Stimulated activated CD8-positive, alpha-beta memory T cell treated with anti-CD3 and anti-CD28 coated beads, Interleukin-15, amount 100 ng/mL, for 24 hours (primary cell): ENCODE data around the gene HOXB2.

Source experiments
- DNase-seq: peaks from one replicate; pipeline ENCODE4 v3.0.0-alpha.2; 2020; ENCODE audit warnings: low read depth

Gene HOXB2

GRCh38 chr17:48552466-48553189, 7.7 kb upstream of the HOXB2 start:
- no peak for DNase-seq

DNA sequence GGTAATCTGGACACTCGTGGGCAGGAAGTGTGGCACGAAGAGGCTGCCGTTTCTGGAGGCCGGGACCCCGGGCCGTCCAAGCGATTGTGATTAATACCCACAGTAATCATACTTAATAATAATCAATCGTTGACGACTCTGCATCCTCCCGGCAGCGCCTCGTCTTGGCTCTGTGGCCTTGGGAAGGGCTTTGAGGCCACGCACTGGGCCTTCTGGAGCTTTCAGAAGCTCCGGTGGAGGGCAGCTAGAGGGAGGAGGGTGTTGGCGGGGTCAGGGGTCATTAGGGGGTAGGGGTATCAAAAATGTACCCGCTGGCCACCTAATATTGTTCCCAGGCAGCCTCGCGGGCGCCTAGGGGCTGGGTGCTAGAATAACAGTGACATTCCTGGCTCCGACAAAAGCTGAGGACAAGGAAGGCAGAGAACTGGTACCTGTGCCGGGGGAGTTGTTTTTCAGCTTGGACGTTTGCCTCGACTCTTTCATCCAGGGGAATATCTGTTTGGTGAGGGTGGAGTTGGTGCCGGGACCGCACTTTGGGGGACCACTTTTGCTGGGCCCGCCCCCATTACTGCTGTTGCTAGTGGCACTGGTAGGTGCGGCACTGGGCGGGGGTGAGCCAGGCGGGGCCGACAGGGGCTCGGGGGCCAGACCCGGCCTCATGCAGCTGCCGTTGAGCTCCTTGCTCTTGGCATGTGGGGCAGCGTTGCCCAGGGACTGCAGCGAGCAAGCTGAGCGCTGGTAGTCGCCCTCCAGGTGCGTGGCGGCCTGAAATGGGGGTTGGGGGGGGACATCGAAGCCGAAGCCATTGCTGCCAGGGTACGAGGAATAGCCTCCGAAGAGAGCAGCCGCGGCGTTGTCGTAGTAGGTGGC, 6.9 kb upstream of the HOXB2 start:
- DNase-seq: no peak

- no peak for DNase-seq
Observed at GRCh38 chr17:48551214-48551555, 6.3 kb upstream of the HOXB2 start.

DNA sequence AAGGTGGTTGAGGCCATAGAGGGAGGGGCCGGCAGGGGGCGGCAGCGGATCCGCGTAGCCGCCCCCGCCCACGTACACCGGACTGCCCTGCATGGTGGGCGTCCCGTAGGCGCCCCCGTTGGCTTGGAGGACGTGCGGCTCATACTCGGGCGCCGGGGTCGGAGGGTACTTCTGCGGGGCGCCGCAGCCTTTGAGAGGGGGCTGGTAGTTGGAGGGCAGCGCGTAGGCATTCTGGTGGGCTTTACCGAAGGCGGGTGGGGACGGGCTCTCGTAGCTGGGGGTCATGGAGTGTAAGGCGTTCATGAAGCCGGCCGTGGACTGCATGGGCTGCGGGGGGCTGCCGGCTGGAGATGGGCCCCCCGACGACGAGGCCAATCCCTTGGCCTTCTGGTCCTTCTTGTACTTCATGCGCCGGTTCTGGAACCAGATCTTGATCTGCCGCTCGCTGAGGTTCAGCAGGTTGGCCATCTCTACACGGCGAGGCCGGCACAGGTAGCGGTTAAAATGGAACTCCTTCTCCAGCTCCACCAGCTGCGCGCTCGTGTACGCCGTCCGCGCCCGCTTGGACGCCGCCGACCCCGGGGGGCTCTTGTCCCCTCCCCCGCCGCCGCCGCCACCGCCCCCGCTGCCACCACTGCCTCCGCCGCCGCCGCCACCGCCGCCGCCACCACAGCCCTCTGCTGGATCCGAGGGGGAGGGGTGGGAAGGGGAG, 5.7 kb upstream of the HOXB2 start:
- no peak for DNase-seq

GRCh38 chr17:48549914-48550501, 5.1 kb upstream of the HOXB2 start:
- DNase-seq: no peak

GRCh38 chr17:48549281-48549630, 4.3 kb upstream of the HOXB2 start:
- DNase-seq: no peak

DNA sequence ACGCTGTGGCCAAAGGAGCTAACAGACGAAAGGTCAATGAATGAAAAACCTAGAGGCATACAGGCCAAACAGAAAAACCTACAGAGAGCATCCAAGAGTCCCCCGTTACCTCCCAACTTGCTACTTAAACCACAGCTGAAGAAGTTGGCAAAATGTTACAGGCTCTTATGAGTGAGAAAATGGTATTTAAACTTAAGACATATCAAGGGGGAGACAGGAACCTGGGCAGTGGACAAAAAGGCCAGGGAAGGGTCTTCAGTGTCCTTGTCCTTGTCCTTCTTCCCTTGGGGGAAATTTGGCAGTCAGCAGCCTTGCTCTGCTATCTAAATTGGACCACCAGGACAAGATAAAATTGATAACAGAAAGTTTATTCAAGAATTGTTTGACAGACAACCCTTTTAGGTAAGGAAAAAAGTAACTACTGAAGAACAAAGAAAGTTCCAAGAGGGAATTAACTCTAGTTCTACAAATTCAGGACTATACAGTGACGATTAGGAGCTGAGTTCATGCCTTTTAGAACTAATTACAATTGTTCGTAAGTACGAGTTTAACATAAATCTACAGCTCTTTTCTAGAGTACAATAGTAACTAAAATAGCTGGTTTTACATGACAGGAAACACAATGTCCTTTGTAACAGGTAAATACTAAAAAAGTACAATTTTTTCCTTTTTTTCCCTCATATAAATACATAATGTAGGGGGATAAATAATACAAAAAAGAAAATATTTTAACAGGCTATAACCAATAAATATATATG, 3.8 kb upstream of the HOXB2 start:
- DNase-seq: no peak

DNA sequence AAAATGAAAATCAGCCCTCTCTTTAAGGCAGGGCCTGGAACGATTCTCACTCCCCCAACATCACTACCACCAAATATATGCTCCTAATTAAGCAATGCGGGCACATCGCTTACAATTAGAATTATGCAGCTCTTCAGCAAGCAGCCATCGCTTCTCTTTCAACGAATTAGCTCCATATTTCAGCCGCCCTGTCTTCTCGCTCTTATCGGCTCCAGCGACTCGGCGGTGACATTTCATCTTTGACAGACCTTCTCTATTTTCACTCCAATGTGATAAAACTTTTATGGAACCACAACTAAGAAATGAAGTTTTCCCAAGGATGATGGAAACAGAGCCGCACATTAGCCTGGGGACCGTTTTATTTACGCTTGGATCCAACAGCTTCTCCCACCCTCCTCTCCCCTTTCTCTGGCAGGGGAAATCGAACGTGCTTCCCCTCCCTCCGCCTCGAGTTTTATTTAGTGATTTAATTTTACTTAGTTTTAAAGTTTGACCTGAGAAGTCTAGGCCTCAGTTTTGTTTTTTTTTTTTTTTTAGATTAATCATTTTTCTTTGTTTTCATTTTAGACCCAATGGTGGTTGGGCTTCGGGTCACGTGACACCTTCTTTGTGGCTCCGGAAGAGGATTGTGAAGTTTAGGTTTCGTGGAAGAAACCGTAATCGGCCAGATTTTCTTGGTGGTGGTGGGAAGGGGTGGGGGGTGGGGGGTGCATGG, 3.1 kb upstream of the HOXB2 start:
- no peak for DNase-seq

GRCh38 chr17:48546924-48547807, 2.3 kb upstream of the HOXB2 start:
- no peak for DNase-seq

GRCh38 chr17:48546137-48546923, 1.4 kb upstream of the HOXB2 start:
- no peak for DNase-seq

- DNase-seq: no peak
Observed at GRCh38 chr17:48545539-48545938, 630 bp upstream of the HOXB2 start.

DNA sequence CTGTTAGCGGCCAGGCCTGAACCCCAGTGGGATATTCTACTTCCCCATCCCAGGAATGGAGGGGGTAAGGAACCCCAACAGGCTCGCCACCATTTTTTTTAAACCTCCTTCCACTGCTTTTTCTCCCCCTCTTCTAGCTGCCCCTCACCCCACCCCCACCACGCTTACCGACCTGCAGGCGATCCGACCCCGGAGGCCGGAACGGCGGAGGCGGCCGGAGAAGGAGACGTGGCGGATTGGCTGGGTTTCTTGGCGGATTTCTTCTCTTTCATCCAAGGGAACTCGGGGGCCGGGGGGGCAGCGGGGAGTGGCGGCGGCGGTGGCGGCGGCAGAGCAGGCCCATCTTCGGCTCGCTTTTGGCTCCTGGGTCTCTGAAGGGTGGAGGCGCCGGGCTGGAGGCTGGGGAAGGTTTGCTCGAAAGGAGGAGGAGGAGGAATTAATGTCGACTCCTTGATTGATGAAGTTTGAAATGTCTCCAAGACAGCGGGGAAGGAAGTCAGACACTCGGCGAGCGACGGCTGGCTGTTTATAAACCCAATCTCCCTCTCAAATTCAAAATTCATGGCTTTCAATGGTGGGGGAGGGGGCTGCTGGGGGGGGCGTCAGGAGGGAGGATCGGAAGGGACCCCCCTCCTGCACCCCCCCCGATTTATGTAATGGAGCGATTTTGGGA, 424 bp downstream of the HOXB2 start:
- DNase-seq: no peak

GRCh38 chr17:48543854-48544348, 1.0 kb downstream of the HOXB2 start:
- no peak for DNase-seq

- no peak for DNase-seq
Observed at GRCh38 chr17:48543107-48543853, 1.6 kb downstream of the HOXB2 start.

- no peak for DNase-seq
Observed at GRCh38 chr17:48542698-48543106, 2.2 kb downstream of the HOXB2 start.

DNA sequence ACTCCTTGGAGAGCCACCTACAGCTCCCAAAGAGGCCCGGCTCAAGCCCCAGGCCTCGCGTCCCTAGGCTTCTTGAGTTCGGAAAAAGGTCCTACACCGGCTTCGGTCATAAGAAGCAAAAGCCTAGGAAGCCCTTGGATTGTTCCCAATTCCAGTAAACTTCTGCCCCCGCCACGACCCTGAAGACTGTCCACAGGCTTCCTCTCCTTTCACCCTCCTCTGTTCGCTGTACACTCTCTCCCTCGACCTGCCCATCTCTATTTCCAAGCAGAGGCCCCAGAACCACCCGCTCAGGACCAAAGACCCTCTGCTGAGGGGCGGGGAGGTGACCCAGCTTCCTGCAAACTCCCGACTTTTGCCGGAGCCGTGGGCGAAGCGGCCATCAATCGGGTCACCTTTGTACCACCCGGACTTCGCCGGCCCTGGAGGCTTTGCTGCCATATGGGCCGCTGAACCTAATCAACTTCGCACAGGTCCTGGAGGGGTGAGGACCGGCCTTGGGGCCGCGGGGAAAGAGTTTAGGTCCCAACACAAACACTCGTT, 2.7 kb downstream of the HOXB2 start:
- DNase-seq: no peak

DNA sequence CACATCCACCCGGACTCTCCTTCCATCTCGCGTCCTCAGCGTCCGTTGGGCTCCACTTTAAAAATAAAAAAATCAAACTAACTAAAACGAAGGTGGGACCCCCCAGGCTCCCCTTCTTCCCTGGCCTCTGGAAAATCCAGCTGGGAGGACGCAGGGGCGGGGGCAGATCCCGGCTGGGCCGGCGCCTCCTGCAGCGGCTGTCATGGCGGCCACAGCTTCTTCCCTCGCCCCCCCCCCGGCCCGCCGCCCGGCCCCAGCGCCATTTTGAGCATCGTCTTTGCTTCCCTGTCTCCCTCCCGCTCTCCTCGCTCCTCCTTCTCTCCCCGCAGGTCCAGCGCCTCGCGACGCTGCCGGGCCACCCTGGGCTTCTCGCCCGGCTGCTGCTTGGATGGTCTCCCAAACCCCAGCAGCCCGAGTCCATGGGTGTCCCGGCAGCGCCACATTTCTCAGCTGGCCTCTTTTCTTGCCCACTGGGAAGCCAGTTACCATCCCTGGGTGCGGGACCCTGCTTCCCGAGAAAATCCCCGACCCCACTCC, 3.3 kb downstream of the HOXB2 start:
- DNase-seq: no peak
